MM.1S (cell line): ENCODE data around the gene CORO2A.

Experiments
- DNase-seq: peaks from one replicate; pipeline ENCODE4 v3.0.0-alpha.2; 2015
- H2AFZ ChIP-seq: fragments of 300-600 bp; sonication (generic); 2 replicates; pipeline ENCODE4 v1.6.0; 2016; ENCODE audit warnings: antibody characterized with exemption, low read length
- H3F3A ChIP-seq: fragments of 300-600 bp; sonication (generic); 2 replicates; pipeline ENCODE4 v1.6.1; 2016; ENCODE audit warnings: mild to moderate bottlenecking, antibody characterized with exemption, low read length, moderate library complexity, mixed read lengths; ENCODE audit not compliant: insufficient read depth
- H3K27ac ChIP-seq: fragments of 300-600 bp; sonication (generic); 2 replicates; pipeline ENCODE4 v1.5.1; 2016; ENCODE audit warnings: mild to moderate bottlenecking, low read length
- H3K27me3 ChIP-seq: fragments of 300-600 bp; sonication (generic); replicated peaks from 2 replicates; pipeline ENCODE4 v1.6.0; 2016; ENCODE audit warnings: low read length; ENCODE audit not compliant: insufficient read depth
- H3K36me3 ChIP-seq: fragments of 300-600 bp; sonication (generic); replicated peaks from 2 replicates; pipeline ENCODE4 v1.6.1; 2016; ENCODE audit warnings: mild to moderate bottlenecking, low read length, mixed read lengths; ENCODE audit not compliant: insufficient read depth
- H3K4me1 ChIP-seq: fragments of 300-600 bp; sonication (generic); 2 replicates; pipeline ENCODE4 v1.6.1; 2016; ENCODE audit warnings: low read length, mixed read lengths
- H3K4me2 ChIP-seq: fragments of 300-600 bp; sonication (generic); 2 replicates; pipeline ENCODE4 v1.6.0; 2016; ENCODE audit warnings: low read depth, low read length
- H3K4me3 ChIP-seq: fragments of 300-600 bp; sonication (generic); 2 replicates; pipeline ENCODE4 v1.5.1; 2016; ENCODE audit warnings: low read length, mixed read lengths
- H3K79me2 ChIP-seq: fragments of 300-600 bp; sonication (generic); 2 replicates; pipeline ENCODE4 v1.6.1; 2016; ENCODE audit warnings: mixed run types, low read length, mixed read lengths
- H3K9ac ChIP-seq: fragments of 300-600 bp; sonication (generic); 2 replicates; pipeline ENCODE4 v1.6.1; 2016; ENCODE audit warnings: low read length, mixed read lengths
- H3K9me2 ChIP-seq: fragments of 300-600 bp; sonication (generic); replicated peaks from 2 replicates; pipeline ENCODE4 v1.6.1; 2016; ENCODE audit warnings: mild to moderate bottlenecking, low read length, mixed read lengths; ENCODE audit not compliant: insufficient read depth
- H3K9me3 ChIP-seq: fragments of 300-600 bp; sonication (generic); replicated peaks from 2 replicates; pipeline ENCODE4 v1.6.1; 2016; ENCODE audit warnings: mild to moderate bottlenecking, low read length, mixed read lengths; ENCODE audit not compliant: insufficient read depth
- H4K20me1 ChIP-seq: fragments of 300-600 bp; sonication (generic); 2 replicates; pipeline ENCODE4 v1.6.1; 2016; ENCODE audit warnings: mild to moderate bottlenecking, low read length, moderate library complexity, mixed read lengths; ENCODE audit not compliant: insufficient read depth
- EZH2 ChIP-seq: fragments of 300-600 bp; sonication (generic); optimal IDR thresholded peaks from 2 replicates; pipeline ENCODE3; 2017; ENCODE audit warnings: low read depth, mild to moderate bottlenecking, antibody characterized with exemption, low read length, mixed read lengths
- EZH2phosphoT487 ChIP-seq: fragments of 300-600 bp; sonication (generic); IDR thresholded peaks from 2 replicates; pipeline ENCODE4 v1.6.1; 2018; ENCODE audit warnings: antibody characterized with exemption, low read length
- TF ChIP-seq, protein P1 (sequence below): fragments of 300-600 bp; sonication (generic); IDR thresholded peaks from 2 replicates; pipeline ENCODE4 v1.5.1; 2016; ENCODE audit warnings: antibody characterized with exemption, low read length, mixed read lengths

Gene CORO2A

GRCh38 chr9:98232926-98233325, 40.5 kb upstream of the CORO2A start:
- Histone ChIP-seq H3K9me3 (no peaks in the 10 kb centered on the region), H3K36me3 (no peaks in the 10 kb centered on the region), H3K79me2 (no peaks in the 10 kb centered on the region), H3K4me1 (no peaks in the 10 kb centered on the region), H3F3A (no peaks in the 10 kb centered on the region), H3K9ac (no peak overlapping the region), H4K20me1 (no peaks in the 10 kb centered on the region), H2AFZ (no peak overlapping the region), H3K27ac (no peak overlapping the region), H3K4me2 (no peak overlapping the region), H3K9me2 (no peaks in the 10 kb centered on the region), H3K27me3 (no peaks in the 10 kb centered on the region), H3K4me3 (no peak overlapping the region)
- TF ChIP-seq EZH2 (no peak), EZH2phosphoT487 (no peak)
- TF ChIP-seq, protein P1, sequence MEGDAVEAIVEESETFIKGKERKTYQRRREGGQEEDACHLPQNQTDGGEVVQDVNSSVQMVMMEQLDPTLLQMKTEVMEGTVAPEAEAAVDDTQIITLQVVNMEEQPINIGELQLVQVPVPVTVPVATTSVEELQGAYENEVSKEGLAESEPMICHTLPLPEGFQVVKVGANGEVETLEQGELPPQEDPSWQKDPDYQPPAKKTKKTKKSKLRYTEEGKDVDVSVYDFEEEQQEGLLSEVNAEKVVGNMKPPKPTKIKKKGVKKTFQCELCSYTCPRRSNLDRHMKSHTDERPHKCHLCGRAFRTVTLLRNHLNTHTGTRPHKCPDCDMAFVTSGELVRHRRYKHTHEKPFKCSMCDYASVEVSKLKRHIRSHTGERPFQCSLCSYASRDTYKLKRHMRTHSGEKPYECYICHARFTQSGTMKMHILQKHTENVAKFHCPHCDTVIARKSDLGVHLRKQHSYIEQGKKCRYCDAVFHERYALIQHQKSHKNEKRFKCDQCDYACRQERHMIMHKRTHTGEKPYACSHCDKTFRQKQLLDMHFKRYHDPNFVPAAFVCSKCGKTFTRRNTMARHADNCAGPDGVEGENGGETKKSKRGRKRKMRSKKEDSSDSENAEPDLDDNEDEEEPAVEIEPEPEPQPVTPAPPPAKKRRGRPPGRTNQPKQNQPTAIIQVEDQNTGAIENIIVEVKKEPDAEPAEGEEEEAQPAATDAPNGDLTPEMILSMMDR, result no peak
- DNase-seq, result no peak

DNA sequence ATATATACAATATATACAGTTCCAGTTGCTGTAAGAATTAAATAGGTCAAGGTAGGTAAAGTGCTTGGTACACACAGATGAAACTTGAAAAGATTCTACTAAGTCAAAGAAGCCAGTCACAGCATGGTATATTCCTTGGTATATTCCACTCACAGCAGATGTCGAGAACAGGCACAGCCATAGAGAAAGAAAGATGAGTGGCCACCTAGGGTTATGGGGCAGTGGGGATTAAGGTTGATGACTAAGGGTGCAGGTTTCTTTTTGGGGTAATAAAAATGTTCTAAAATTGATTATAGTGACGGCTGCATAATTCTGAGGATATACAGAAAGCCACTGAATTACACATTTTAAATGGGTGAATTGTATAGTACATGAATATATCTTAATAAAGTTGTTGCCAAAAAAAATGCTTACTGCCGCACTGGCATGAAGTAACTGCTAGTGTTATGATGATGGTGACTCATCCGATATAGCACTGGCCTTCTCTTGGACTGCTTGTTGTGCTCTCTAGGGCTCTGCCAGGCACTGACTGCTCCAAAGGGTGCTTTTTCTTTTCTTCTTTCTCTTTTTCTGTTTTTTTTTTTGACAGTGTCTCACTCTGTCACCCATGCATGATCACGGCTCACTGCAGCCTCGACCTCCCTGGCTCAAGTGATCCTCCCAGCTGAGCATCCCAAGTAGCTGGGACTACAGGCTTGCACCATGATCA, 39.5 kb upstream of the CORO2A start:
- Histone ChIP-seq H3K9ac (no peak overlapping the region), H3K4me1 (no peaks in the 10 kb centered on the region), H3K9me3 (no peaks in the 10 kb centered on the region), H3F3A (no peaks in the 10 kb centered on the region), H4K20me1 (no peaks in the 10 kb centered on the region), H3K79me2 (no peaks in the 10 kb centered on the region), H3K4me2 (no peak overlapping the region), H3K27me3 (no peaks in the 10 kb centered on the region), H3K36me3 (no peaks in the 10 kb centered on the region), H3K4me3 (no peak overlapping the region), H3K9me2 (no peaks in the 10 kb centered on the region), H2AFZ (no peak overlapping the region), H3K27ac (no peak overlapping the region)
- DNase-seq, result no peak
- TF ChIP-seq, protein P1, result no peak

DNA sequence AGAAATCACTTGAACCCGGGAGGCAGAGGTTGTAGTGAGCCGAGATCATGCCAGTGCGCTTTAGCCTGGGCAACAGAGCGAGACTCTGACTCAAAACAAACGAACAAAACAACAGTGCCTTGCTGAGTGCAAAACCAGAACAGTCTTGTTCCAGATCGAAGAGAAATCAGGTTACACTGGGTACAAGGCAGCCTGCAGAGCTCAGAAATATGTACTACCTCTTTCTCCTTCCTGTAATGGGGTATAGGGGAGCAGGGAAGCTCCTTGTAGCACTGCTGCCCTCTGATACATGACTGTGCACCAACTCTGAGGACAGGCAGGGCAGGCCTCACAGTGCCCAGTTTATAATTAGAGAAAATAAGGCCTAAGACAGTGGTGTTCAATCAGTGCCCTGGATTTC, 38.4 kb upstream of the CORO2A start:
- H3K4me3 ChIP-seq, result no peak overlapping the region
- no peak overlapping the region for H2AFZ ChIP-seq
- no peaks in the 10 kb centered on the region for H3K36me3 ChIP-seq
- H3F3A ChIP-seq, result no peaks in the 10 kb centered on the region
- H3K4me2 ChIP-seq, result no peak overlapping the region
- H3K9me3 ChIP-seq, result no peaks in the 10 kb centered on the region
- H3K9me2 ChIP-seq, result no peaks in the 10 kb centered on the region
- H4K20me1 ChIP-seq, result no peaks in the 10 kb centered on the region
- H3K27ac ChIP-seq, result no peak overlapping the region
- no peaks in the 10 kb centered on the region for H3K27me3 ChIP-seq
- DNase-seq, result no peak
- no peaks in the 10 kb centered on the region for H3K4me1 ChIP-seq
- no peak overlapping the region for H3K9ac ChIP-seq
- TF ChIP-seq EZH2phosphoT487, result no peak
- TF ChIP-seq EZH2, result no peak
- TF ChIP-seq, protein P1, result no peak
- no peaks in the 10 kb centered on the region for H3K79me2 ChIP-seq
